Hepatocyte (in vitro differentiated cells): ENCODE measurements around the gene LITAF.

Source experiments
- CTCF ChIP-seq: fragments of 200-600 bp; sonication (generic); IDR thresholded peaks from 2 replicates; pipeline ENCODE4 v1.5.1; 2016; ENCODE audit warnings: antibody characterized with exemption, mild to moderate bottlenecking; ENCODE audit not compliant: poor library complexity
- EZH2 ChIP-seq: fragments of 200-600 bp; sonication (generic); IDR thresholded peaks from 2 replicates; pipeline ENCODE4 v1.6.1; 2016; ENCODE audit warnings: antibody characterized with exemption, mild to moderate bottlenecking, borderline replicate concordance

DNA sequence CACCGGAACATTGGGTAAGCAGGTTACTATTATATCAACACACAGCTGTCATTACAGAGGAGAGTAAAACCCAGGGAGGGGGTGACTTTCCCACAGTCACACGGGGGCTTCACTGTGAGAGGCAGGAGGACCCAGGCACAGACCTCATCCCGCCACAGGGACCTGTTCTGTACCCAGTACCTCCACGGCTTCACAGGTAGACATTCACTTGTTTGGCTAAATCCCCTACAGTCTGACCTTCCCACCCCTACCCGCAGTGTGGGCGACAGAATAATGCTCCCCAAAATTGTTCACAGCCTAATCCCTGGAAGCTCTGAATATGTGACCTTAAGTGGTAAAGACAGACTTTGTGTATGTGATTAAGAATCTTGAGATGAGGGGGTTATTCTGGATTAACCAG, 16.5 kb downstream of the LITAF start:
- TF ChIP-seq CTCF (no peak), EZH2 (no peak)
